HG03103 (cell line): Measurements from ENCODE around the gene HSBP1L1.

ENCODE experiments used
- ATAC-seq: cut with Tn5 transposase; IDR thresholded peaks from one replicate; pipeline ENCODE4 v1.9.1; 2021; ENCODE audit warnings: low read depth; ENCODE audit not compliant: unreplicated experiment

HSBP1L1 gene

GRCh38 chr18:79928563-79928960, 35.9 kb upstream of the HSBP1L1 start:
- no peak for ATAC-seq

- ATAC-seq: no peak
Observed at GRCh38 chr18:79930020-79930642, 34.3 kb upstream of the HSBP1L1 start.

GRCh38 chr18:79931475-79931874, 33.0 kb upstream of the HSBP1L1 start:
- ATAC-seq: no peak

- ATAC-seq: no peak
Observed at GRCh38 chr18:79932907-79933306, 31.5 kb upstream of the HSBP1L1 start.

- no peak for ATAC-seq
Observed at GRCh38 chr18:79933765-79934164, 30.7 kb upstream of the HSBP1L1 start.

- no peak for ATAC-seq
Observed at GRCh38 chr18:79934311-79935097, 29.9 kb upstream of the HSBP1L1 start.

- ATAC-seq: no peak
Observed at GRCh38 chr18:79935098-79935480, 29.4 kb upstream of the HSBP1L1 start.

- no peak for ATAC-seq
Observed at GRCh38 chr18:79935499-79935898, 28.9 kb upstream of the HSBP1L1 start.

GRCh38 chr18:79935925-79936324, 28.5 kb upstream of the HSBP1L1 start:
- ATAC-seq: no peak

- no peak for ATAC-seq
Observed at GRCh38 chr18:79936641-79937040, 27.8 kb upstream of the HSBP1L1 start.

GRCh38 chr18:79937103-79937860, 27.2 kb upstream of the HSBP1L1 start:
- ATAC-seq: no peak

GRCh38 chr18:79938196-79938595, 26.2 kb upstream of the HSBP1L1 start:
- no peak for ATAC-seq

GRCh38 chr18:79939096-79939495, 25.3 kb upstream of the HSBP1L1 start:
- ATAC-seq: no peak

GRCh38 chr18:79940126-79940813, 24.2 kb upstream of the HSBP1L1 start:
- ATAC-seq: no peak

GRCh38 chr18:79940814-79941472, 23.5 kb upstream of the HSBP1L1 start:
- no peak for ATAC-seq

- no peak for ATAC-seq
Observed at GRCh38 chr18:79941473-79942119, 22.8 kb upstream of the HSBP1L1 start.

- no peak for ATAC-seq
Observed at GRCh38 chr18:79942211-79942610, 22.2 kb upstream of the HSBP1L1 start.

GRCh38 chr18:79942786-79943607, 21.4 kb upstream of the HSBP1L1 start:
- no peak for ATAC-seq

- ATAC-seq: no peak
Observed at GRCh38 chr18:79943608-79944125, 20.8 kb upstream of the HSBP1L1 start.
